H9 (cell line): Measurements from ENCODE around the gene RAPGEF3. TPM values are rescaled to one million over a fixed set of nuclear protein-coding genes. Genes with fewer than 3 reads are reported as not detected.

Experiments used
- DNase-seq: peaks from one replicate; pipeline ENCODE4 v3.0.0-alpha.2; 2017
- H2AFZ ChIP-seq: one replicate; pipeline ENCODE4 v1.6.1; 2013; ENCODE audit warnings: mild to moderate bottlenecking, low read length, control low read depth, moderate library complexity
- H2AK5ac ChIP-seq: 2 replicates; pipeline ENCODE4 v1.6.1; 2013; ENCODE audit warnings: low read length, control low read depth, mixed read lengths; ENCODE audit not compliant: insufficient read length
- H2BK120ac ChIP-seq: one replicate; pipeline ENCODE4 v1.6.1; 2013; ENCODE audit warnings: low read depth, mild to moderate bottlenecking, low read length, control low read depth, inconsistent platforms; ENCODE audit not compliant: poor library complexity, severe bottlenecking
- H2BK12ac ChIP-seq: 2 replicates; pipeline ENCODE4 v1.6.1; 2013; ENCODE audit warnings: low read length, control low read depth, mixed read lengths, low read depth; ENCODE audit not compliant: insufficient read length
- H2BK15ac ChIP-seq: 2 replicates; pipeline ENCODE4 v1.6.1; 2013; ENCODE audit warnings: low read depth, low read length, control low read depth
- H2BK20ac ChIP-seq: one replicate; pipeline ENCODE4 v1.6.1; 2013; ENCODE audit warnings: low read depth, mild to moderate bottlenecking, low read length, control low read depth, inconsistent platforms; ENCODE audit not compliant: poor library complexity, severe bottlenecking
- H2BK5ac ChIP-seq: 2 replicates; pipeline ENCODE4 v1.6.1; 2013; ENCODE audit warnings: low read length, control low read depth, mixed read lengths; ENCODE audit not compliant: insufficient read length
- H3K14ac ChIP-seq: 2 replicates; pipeline ENCODE4 v1.6.1; 2013; ENCODE audit warnings: low read length, control low read depth; ENCODE audit not compliant: insufficient read depth
- H3K18ac ChIP-seq: 2 replicates; pipeline ENCODE4 v1.6.1; 2013; ENCODE audit warnings: low read depth, mild to moderate bottlenecking, mixed read lengths, low read length, control low read depth; ENCODE audit not compliant: insufficient read length
- H3K23ac ChIP-seq: 2 replicates; pipeline ENCODE4 v1.6.1; 2013; ENCODE audit warnings: low read length, control low read depth, mixed read lengths, low read depth; ENCODE audit not compliant: insufficient read length
- H3K23me2 ChIP-seq: 2 replicates; pipeline ENCODE4 v1.6.1; 2013; ENCODE audit warnings: low read depth, mild to moderate bottlenecking, mixed read lengths, low read length, control low read depth; ENCODE audit not compliant: insufficient read length, poor library complexity, severe bottlenecking
- H3K27ac ChIP-seq: 2 replicates; pipeline ENCODE4 v1.5.1; 2013; ENCODE audit warnings: low read length, control low read depth, mixed read lengths, low read depth; ENCODE audit not compliant: insufficient read length
- H3K27me3 ChIP-seq: 2 replicates; pipeline ENCODE4 v1.6.1; 2013; ENCODE audit warnings: low read length, control low read depth, inconsistent platforms; ENCODE audit not compliant: insufficient read depth
- H3K4ac ChIP-seq: 2 replicates; pipeline ENCODE4 v1.6.1; 2013; ENCODE audit warnings: low read depth, mild to moderate bottlenecking, control low read depth, inconsistent platforms, low read length, moderate library complexity
- H3K4me1 ChIP-seq: 2 replicates; pipeline ENCODE4 v1.6.1; 2013; ENCODE audit warnings: low read length, control low read depth, inconsistent platforms; ENCODE audit not compliant: insufficient read depth
- H3K4me2 ChIP-seq: 2 replicates; pipeline ENCODE4 v1.6.1; 2013; ENCODE audit warnings: low read length, control low read depth, mixed read lengths; ENCODE audit not compliant: insufficient read length, insufficient read depth
- H3K56ac ChIP-seq: 2 replicates; pipeline ENCODE4 v1.6.1; 2013; ENCODE audit warnings: low read depth, mild to moderate bottlenecking, mixed read lengths, low read length, control low read depth; ENCODE audit not compliant: insufficient read length
- H3K79me1 ChIP-seq: 2 replicates; pipeline ENCODE4 v1.6.1; 2013; ENCODE audit warnings: low read depth, mild to moderate bottlenecking, moderate library complexity, low read length, control low read depth, inconsistent platforms; ENCODE audit not compliant: insufficient read depth, poor library complexity, severe bottlenecking
- H3K79me2 ChIP-seq: 2 replicates; pipeline ENCODE4 v1.6.1; 2013; ENCODE audit warnings: low read length, control low read depth, inconsistent platforms; ENCODE audit not compliant: insufficient read depth
- H3K9ac ChIP-seq: 2 replicates; pipeline ENCODE4 v1.6.1; 2013; ENCODE audit warnings: low read length, control low read depth, mixed read lengths; ENCODE audit not compliant: insufficient read length; ENCODE audit errors: extremely low read depth
- H3K9me3 ChIP-seq: one replicate; pipeline ENCODE4 v1.6.1; 2013; ENCODE audit warnings: low read depth, low read length, inconsistent platforms; ENCODE audit not compliant: control insufficient read depth
- H3T11ph ChIP-seq: one replicate; pipeline ENCODE4 v1.6.1; 2013; ENCODE audit warnings: mild to moderate bottlenecking, low read length, control low read depth, inconsistent platforms
- H4K20me1 ChIP-seq: one replicate; pipeline ENCODE4 v1.6.1; 2013; ENCODE audit not compliant: control insufficient read depth, insufficient read length, insufficient read depth
- H4K5ac ChIP-seq: 2 replicates; pipeline ENCODE4 v1.6.1; 2013; ENCODE audit warnings: low read depth, mild to moderate bottlenecking, mixed read lengths, low read length, control low read depth; ENCODE audit not compliant: insufficient read length
- H4K8ac ChIP-seq: replicated peaks from 2 replicates; pipeline ENCODE4 v1.6.1; 2013; ENCODE audit warnings: low read length, control low read depth, mixed read lengths, low read depth; ENCODE audit not compliant: insufficient read length
- H4K91ac ChIP-seq: 2 replicates; pipeline ENCODE4 v1.6.1; 2013; ENCODE audit warnings: low read depth, mild to moderate bottlenecking, moderate library complexity, mixed read lengths, low read length, control low read depth; ENCODE audit not compliant: insufficient read length
- H3K27ac Mint-ChIP-seq, 3 experiments: 2 replicates in 2 of 3; 3 replicates in 1 of 3; pipeline ENCODE4 v1.8.0; 2020 to 2021; ENCODE audit warnings: mixed read lengths in 3 of 3, mild to moderate bottlenecking in 1 of 3, moderate library complexity in 1 of 3
- H3K27me3 Mint-ChIP-seq: 2 replicates; pipeline ENCODE4 v1.8.0; 2021; ENCODE audit warnings: low read depth, mild to moderate bottlenecking, moderate library complexity, mixed read lengths
- H3K36me3 Mint-ChIP-seq, 3 experiments: 2 replicates in 2 of 3; 3 replicates in 1 of 3; pipeline ENCODE4 v1.8.0; 2020 to 2021; ENCODE audit warnings: low read depth in 3 of 3, mixed read lengths in 3 of 3; ENCODE audit not compliant: insufficient read depth in 1 of 3
- H3K4me1 Mint-ChIP-seq, 2 experiments: 2 replicates each; pipeline ENCODE4 v1.8.0; 2020; ENCODE audit warnings: mixed read lengths in 2 of 2
- H3K4me3 Mint-ChIP-seq, 2 experiments: 2 replicates in 1 of 2; 3 replicates in 1 of 2; pipeline ENCODE4 v1.8.0; 2020 to 2021; ENCODE audit warnings: mild to moderate bottlenecking in 2 of 2, mixed read lengths in 2 of 2, moderate library complexity in 1 of 2
- H3K9me3 Mint-ChIP-seq, 2 experiments: 2 replicates in 1 of 2; 3 replicates in 1 of 2; pipeline ENCODE4 v1.8.0; 2020; ENCODE audit warnings: mild to moderate bottlenecking in 2 of 2, mixed read lengths in 2 of 2, moderate library complexity in 1 of 2
- WGBS: extraction: QIAGEN DNeasy Blood & Tissue Kit; methylation state at CpG from one replicate; pipeline ENCODE4 v1.1.7; 2013; ENCODE audit warnings: missing lambda C conversion rate, low lambda C conversion rate, mixed read lengths; ENCODE audit not compliant: insufficient read length; ENCODE audit errors: extremely low coverage; 5-methylcytosine and 5-hydroxymethylcytosine counted together
- total RNA-seq: library from RNA; stranded (reverse); gene quantifications from 2 replicates; pipeline ENCODE4 v1.2.1, GENCODE V29; 2021
- TF ChIP-seq, protein P1 (sequence below): fragments of 200-600 bp; sonication (generic); conservative IDR thresholded peaks from 3 replicates; pipeline ENCODE4 v1.8.0; 2021; ENCODE audit warnings: antibody characterized with exemption, mild to moderate bottlenecking

RAPGEF3 gene
- total RNA-seq, 1 experiment from 2014 or later: 7.4 TPM

- peak overlapping the region; percentile 64 to 78; a peak in 4 of 5 replicates for H3K4me3 Mint-ChIP-seq
- Histone ChIP-seq H3K79me1 (no peaks in the 10 kb centered on the region), H3K4me2 (peak overlapping the region; percentile 8)
Measured at GRCh38 chr12:47757364-47757839, 1.3 kb downstream of the RAPGEF3 start.

More at GRCh38 chr12:47757364-47757839, 1.3 kb downstream of the RAPGEF3 start:
- Histone ChIP-seq H3K79me2 (no peaks in the 10 kb centered on the region), H3K4me1 (peaks cover 24% of the 10 kb centered on the region), H4K5ac (no peak overlapping the region), H4K8ac (no peak overlapping the region), H3K14ac (no peak overlapping the region; the same call in 1 of the 2 replicates), H2BK12ac (no peak overlapping the region), H4K91ac (no peak overlapping the region), H3K27ac (no peak overlapping the region), H2AK5ac (no peak overlapping the region), H2AFZ (no peak overlapping the region), H2BK20ac (no peak overlapping the region), H3K18ac (no peak overlapping the region), H3K9me3 (no peaks in the 10 kb centered on the region), H3K23me2 (peaks cover 3% of the 10 kb centered on the region), H3K56ac (no peak overlapping the region), H3K9ac (no peak overlapping the region), H2BK5ac (no peak overlapping the region), H4K20me1 (no peaks in the 10 kb centered on the region), H3K4ac (no peak overlapping the region), H2BK120ac (no peak overlapping the region), H2BK15ac (no peak overlapping the region), H3K23ac (no peak overlapping the region), H3K27me3 (no peaks in the 10 kb centered on the region), H3T11ph (no peak overlapping the region)
- Mint-ChIP-seq H3K9me3 (no peaks in the 10 kb centered on the region), H3K27me3 (no peaks in the 10 kb centered on the region; the same call in none of the 2 replicates), H3K27ac (no peak overlapping the region), H3K36me3 (peaks cover 0 to 4% (median 0%) of the 10 kb centered on the region in 3 experiments; a peak in 3 of 7 replicates), H3K4me1 (peaks cover 25 to 34% of the 10 kb centered on the region in 2 experiments)
- no peak for DNase-seq
- no CpG with 5 or more reads among the region's 7 CpGs for WGBS
- TF ChIP-seq, protein P1, sequence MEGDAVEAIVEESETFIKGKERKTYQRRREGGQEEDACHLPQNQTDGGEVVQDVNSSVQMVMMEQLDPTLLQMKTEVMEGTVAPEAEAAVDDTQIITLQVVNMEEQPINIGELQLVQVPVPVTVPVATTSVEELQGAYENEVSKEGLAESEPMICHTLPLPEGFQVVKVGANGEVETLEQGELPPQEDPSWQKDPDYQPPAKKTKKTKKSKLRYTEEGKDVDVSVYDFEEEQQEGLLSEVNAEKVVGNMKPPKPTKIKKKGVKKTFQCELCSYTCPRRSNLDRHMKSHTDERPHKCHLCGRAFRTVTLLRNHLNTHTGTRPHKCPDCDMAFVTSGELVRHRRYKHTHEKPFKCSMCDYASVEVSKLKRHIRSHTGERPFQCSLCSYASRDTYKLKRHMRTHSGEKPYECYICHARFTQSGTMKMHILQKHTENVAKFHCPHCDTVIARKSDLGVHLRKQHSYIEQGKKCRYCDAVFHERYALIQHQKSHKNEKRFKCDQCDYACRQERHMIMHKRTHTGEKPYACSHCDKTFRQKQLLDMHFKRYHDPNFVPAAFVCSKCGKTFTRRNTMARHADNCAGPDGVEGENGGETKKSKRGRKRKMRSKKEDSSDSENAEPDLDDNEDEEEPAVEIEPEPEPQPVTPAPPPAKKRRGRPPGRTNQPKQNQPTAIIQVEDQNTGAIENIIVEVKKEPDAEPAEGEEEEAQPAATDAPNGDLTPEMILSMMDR: no peak
